ENCODE results near the gene MAP3K19. TPM values are rescaled to one million over a fixed set of nuclear protein-coding genes. Genes with fewer than 3 reads are reported as not detected.
"Not testable (repeated sequence)": the region's sequence is repeated elsewhere in the genome, so short reads cannot be mapped to it uniquely, and the experiment has no call there.

MAP3K19 gene
- total RNA-seq, 1 donor from 2014 or later = not detected

DNA sequence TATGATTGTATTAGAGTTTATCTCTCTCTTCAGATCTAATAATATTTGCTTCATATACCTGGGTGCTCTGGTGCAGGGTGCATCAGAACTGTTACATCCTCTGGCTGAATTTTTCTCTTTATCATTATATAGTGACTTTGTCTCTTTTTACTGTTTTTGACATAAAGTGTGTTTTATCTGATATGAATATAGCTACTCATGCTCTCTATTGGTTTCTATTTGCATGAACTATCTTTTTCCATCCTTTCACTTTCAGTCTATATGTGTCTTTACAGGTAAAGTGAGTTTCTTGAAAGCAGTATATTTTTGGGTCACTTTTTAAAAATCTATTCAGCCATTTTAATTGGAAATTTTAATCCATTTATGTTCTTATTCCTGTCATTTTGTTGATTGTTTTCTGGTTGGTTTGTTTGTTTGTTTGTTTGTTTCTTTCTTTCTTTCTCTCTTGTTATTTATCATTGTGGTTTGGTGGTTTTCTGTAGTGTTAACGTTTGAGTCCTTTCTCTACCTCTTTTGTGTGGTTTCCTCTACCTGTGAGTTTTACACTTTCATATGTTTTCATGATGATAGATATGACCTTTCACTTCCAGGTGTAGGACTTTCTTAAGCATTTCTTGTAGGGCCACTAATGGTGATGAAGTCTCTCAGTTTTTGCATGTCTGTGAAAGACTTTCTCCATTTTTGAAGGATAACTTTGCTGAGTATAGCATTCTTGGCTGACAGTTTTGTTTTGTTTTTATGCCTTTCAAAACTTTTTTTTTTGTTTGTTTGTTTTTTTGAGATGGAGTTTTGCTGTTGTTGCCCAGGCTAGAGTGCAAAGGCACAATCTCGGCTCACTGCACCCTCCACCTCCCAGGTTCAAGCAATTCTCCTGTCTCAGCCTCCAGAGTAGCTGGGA lies 73.8 kb downstream of the MAP3K19 start:
- Mint-ChIP-seq H3K27me3 (ENCODE audit: low read depth, unreplicated experiment) (peaks cover 4% of the 10 kb centered on the region), H3K4me3 (ENCODE audit: unreplicated experiment) (no peak overlapping the region), H3K4me1 (ENCODE audit: low read depth, unreplicated experiment) (no peaks in the 10 kb centered on the region), H3K9me3 (ENCODE audit: unreplicated experiment) (peaks cover 28% of the 10 kb centered on the region), H3K36me3 (ENCODE audit: low read depth, unreplicated experiment) (peaks cover 3% of the 10 kb centered on the region), H3K27ac (ENCODE audit: unreplicated experiment) (no peak overlapping the region)
- no peaks in the 10 kb centered on the region for H4K20me1 ChIP-seq (ENCODE audit: insufficient read depth, low read length)
- no peak for DNase-seq (ENCODE audit: low read depth)
- no peaks in the 10 kb centered on the region for H3K4me1 ChIP-seq (ENCODE audit: insufficient read depth, low read length)
- H3K9me3 ChIP-seq (ENCODE audit: insufficient read depth, low read depth, low read length) = no peaks in the 10 kb centered on the region
- FAIRE-seq = no peak
- no peak overlapping the region for H3K9ac ChIP-seq (ENCODE audit: low read length)
- no peak overlapping the region for H3K4me3 ChIP-seq (ENCODE audit: insufficient read depth, low read depth, low read length)
- TF ChIP-seq EZH2 (IDR thresholded peaks at IDR 0.05; ENCODE audit: insufficient read depth, low read length) = no peak
- TF ChIP-seq, protein P1, sequence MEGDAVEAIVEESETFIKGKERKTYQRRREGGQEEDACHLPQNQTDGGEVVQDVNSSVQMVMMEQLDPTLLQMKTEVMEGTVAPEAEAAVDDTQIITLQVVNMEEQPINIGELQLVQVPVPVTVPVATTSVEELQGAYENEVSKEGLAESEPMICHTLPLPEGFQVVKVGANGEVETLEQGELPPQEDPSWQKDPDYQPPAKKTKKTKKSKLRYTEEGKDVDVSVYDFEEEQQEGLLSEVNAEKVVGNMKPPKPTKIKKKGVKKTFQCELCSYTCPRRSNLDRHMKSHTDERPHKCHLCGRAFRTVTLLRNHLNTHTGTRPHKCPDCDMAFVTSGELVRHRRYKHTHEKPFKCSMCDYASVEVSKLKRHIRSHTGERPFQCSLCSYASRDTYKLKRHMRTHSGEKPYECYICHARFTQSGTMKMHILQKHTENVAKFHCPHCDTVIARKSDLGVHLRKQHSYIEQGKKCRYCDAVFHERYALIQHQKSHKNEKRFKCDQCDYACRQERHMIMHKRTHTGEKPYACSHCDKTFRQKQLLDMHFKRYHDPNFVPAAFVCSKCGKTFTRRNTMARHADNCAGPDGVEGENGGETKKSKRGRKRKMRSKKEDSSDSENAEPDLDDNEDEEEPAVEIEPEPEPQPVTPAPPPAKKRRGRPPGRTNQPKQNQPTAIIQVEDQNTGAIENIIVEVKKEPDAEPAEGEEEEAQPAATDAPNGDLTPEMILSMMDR (IDR thresholded peaks at IDR 0.05; ENCODE audit: insufficient read depth, low read depth, low read length) = no peak
- no peak overlapping the region for H3K4me2 ChIP-seq (ENCODE audit: low read length)
- H3K79me2 ChIP-seq (ENCODE audit: insufficient read depth, low read length) = no peaks in the 10 kb centered on the region
- no peaks in the 10 kb centered on the region for H3K36me3 ChIP-seq (ENCODE audit: insufficient read depth, low read length)
- H2AFZ ChIP-seq (ENCODE audit: low read depth, low read length) = no peak overlapping the region
- no peaks in the 10 kb centered on the region for H3K27me3 ChIP-seq (ENCODE audit: insufficient read depth, low read length)
- no peak overlapping the region for H3K27ac ChIP-seq (ENCODE audit: low read depth, low read length)

DNA sequence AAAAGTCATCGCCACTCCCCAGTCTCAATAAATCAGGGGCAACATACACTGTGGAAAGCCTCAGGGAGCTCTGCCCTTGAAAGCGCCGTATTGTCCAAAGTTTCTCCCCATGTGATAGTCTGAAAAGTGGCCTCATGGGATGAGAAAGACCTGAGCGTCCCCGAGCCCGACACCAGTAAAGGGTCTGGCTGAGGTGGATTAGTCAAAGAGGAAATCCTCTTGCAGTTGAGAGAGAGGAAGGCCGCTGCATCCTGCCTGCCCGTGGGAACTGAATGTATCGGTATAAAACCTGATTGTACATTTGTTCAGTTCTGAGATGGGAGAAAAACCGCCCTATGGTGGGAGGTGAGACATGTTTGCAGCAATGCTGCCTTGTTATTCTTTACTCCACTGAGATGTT lies 80.1 kb downstream of the MAP3K19 start:
- FAIRE-seq; H3K4me3 ChIP-seq (ENCODE audit: insufficient read depth, low read depth, low read length); H3K9me3 ChIP-seq (ENCODE audit: insufficient read depth, low read depth, low read length); H3K9me3 Mint-ChIP-seq (ENCODE audit: unreplicated experiment); H3K79me2 ChIP-seq (ENCODE audit: insufficient read depth, low read length); H3K4me3 Mint-ChIP-seq (ENCODE audit: unreplicated experiment); DNase-seq (ENCODE audit: low read depth); H3K27ac ChIP-seq (ENCODE audit: low read depth, low read length); H3K4me2 ChIP-seq (ENCODE audit: low read length); H3K4me1 Mint-ChIP-seq (ENCODE audit: low read depth, unreplicated experiment); H4K20me1 ChIP-seq (ENCODE audit: insufficient read depth, low read length); H3K36me3 ChIP-seq (ENCODE audit: insufficient read depth, low read length); H3K27ac Mint-ChIP-seq (ENCODE audit: unreplicated experiment); H3K36me3 Mint-ChIP-seq (ENCODE audit: low read depth, unreplicated experiment); H2AFZ ChIP-seq (ENCODE audit: low read depth, low read length); H3K27me3 Mint-ChIP-seq (ENCODE audit: low read depth, unreplicated experiment); H3K9ac ChIP-seq (ENCODE audit: low read length); H3K4me1 ChIP-seq (ENCODE audit: insufficient read depth, low read length); H3K27me3 ChIP-seq (ENCODE audit: insufficient read depth, low read length): not testable (repeated sequence)

DNA sequence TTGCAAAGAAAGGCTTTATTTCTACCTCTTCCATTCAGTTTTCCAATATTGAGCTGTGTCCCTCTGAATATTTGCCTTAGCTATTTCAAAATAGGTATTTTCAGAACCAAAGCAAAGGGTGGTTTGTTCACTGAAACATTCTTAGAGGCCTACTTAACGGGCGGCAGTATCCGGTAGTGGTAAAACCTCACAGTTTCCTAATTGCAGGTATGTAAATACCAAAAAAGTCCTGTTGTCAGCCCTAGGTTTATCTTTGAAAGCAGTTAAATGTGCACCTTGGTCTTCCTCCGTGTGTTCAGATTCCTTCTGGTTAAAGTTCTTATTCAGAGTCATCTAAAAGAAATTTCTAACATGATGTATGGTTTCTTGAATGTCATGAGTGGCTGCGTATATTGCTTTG lies 89.8 kb downstream of the MAP3K19 start:
- no peaks in the 10 kb centered on the region for H3K9me3 ChIP-seq (ENCODE audit: insufficient read depth, low read depth, low read length)
- H3K36me3 Mint-ChIP-seq (ENCODE audit: low read depth, unreplicated experiment) = peaks cover 6% of the 10 kb centered on the region
- H3K9me3 Mint-ChIP-seq (ENCODE audit: unreplicated experiment) = no peaks in the 10 kb centered on the region
- DNase-seq (ENCODE audit: low read depth) (no peak), FAIRE-seq (no peak)
- H3K27ac ChIP-seq (ENCODE audit: low read depth, low read length) = no peak overlapping the region
- TF ChIP-seq, protein P1 (IDR thresholded peaks at IDR 0.05; ENCODE audit: insufficient read depth, low read depth, low read length) = no peak
- TF ChIP-seq EZH2 (IDR thresholded peaks at IDR 0.05; ENCODE audit: insufficient read depth, low read length) = no peak
- no peaks in the 10 kb centered on the region for H3K4me1 Mint-ChIP-seq (ENCODE audit: low read depth, unreplicated experiment)
- H3K79me2 ChIP-seq (ENCODE audit: insufficient read depth, low read length) = no peaks in the 10 kb centered on the region
- H3K27me3 ChIP-seq (ENCODE audit: insufficient read depth, low read length) = no peaks in the 10 kb centered on the region
- peaks cover 29% of the 10 kb centered on the region for H3K36me3 ChIP-seq (ENCODE audit: insufficient read depth, low read length)
- H3K27me3 Mint-ChIP-seq (ENCODE audit: low read depth, unreplicated experiment) = no peaks in the 10 kb centered on the region
- H3K4me3 ChIP-seq (ENCODE audit: insufficient read depth, low read depth, low read length) = no peak overlapping the region
- no peaks in the 10 kb centered on the region for H3K4me1 ChIP-seq (ENCODE audit: insufficient read depth, low read length)
- no peak overlapping the region for H2AFZ ChIP-seq (ENCODE audit: low read depth, low read length)
- peaks cover 6% of the 10 kb centered on the region for H4K20me1 ChIP-seq (ENCODE audit: insufficient read depth, low read length)
- H3K4me2 ChIP-seq (ENCODE audit: low read length) = no peak overlapping the region
- no peak overlapping the region for H3K27ac Mint-ChIP-seq (ENCODE audit: unreplicated experiment)
- no peak overlapping the region for H3K9ac ChIP-seq (ENCODE audit: low read length)
- no peak overlapping the region for H3K4me3 Mint-ChIP-seq (ENCODE audit: unreplicated experiment)
